ENCODE measurements around the gene RRAD.
"Not testable (repeated sequence)": the region's sequence is repeated elsewhere in the genome, so short reads cannot be mapped to it uniquely, and the experiment has no call there.

The RRAD gene, protein sequence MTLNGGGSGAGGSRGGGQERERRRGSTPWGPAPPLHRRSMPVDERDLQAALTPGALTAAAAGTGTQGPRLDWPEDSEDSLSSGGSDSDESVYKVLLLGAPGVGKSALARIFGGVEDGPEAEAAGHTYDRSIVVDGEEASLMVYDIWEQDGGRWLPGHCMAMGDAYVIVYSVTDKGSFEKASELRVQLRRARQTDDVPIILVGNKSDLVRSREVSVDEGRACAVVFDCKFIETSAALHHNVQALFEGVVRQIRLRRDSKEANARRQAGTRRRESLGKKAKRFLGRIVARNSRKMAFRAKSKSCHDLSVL
- 0.37 to 1.9 (median 0.85) reads per million in 4 experiments for total RNA-seq

DNA sequence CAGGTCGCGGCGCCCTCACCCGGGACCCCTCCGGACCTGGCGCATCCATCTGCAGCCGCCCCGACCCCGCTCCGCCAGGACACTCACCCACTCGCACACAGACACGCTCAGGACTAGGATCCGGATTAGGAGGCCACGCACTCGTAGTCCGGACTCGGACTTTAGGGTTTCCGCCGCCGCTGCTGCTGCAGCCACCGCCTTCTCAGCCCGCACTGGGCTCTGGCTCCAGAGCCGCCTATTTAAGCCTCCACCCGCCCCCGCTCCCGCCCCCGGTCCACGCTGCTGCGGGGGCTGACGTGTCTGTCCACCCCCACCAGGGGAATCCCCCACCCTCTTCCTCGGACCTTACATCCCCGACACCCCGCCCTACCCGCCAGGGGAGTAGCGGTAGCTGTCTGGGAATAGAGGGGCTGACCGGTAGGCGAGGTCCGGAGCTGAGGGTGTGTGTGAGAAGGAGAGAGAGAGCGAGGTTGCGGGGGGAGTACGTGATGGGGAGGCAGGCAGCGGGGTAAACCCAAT, at the start of gene RRAD:
Gene RRAD, minus strand, starts transcription at position 214 of the 519 bp plus-strand sequence. CDS start 356 bp downstream, outside the sequence.
- DNase-seq, result no peak

DNA sequence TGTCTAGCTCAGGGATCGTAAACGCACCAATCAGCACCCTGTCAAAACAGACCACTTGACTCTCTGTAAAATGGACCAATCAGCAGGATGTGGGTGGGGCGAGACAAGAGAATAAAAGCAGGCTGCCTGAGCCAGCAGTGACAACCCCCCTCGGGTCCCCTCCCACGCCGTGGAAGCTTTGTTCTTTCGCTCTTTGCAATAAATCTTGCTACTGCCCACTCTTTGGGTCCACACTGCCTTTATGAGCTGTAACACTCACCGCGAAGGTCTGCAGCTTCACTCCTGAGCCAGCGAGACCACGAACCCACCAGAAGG, 49.6 kb upstream of the RRAD start:
- DNase-seq, result peak; percentile 9

DNA sequence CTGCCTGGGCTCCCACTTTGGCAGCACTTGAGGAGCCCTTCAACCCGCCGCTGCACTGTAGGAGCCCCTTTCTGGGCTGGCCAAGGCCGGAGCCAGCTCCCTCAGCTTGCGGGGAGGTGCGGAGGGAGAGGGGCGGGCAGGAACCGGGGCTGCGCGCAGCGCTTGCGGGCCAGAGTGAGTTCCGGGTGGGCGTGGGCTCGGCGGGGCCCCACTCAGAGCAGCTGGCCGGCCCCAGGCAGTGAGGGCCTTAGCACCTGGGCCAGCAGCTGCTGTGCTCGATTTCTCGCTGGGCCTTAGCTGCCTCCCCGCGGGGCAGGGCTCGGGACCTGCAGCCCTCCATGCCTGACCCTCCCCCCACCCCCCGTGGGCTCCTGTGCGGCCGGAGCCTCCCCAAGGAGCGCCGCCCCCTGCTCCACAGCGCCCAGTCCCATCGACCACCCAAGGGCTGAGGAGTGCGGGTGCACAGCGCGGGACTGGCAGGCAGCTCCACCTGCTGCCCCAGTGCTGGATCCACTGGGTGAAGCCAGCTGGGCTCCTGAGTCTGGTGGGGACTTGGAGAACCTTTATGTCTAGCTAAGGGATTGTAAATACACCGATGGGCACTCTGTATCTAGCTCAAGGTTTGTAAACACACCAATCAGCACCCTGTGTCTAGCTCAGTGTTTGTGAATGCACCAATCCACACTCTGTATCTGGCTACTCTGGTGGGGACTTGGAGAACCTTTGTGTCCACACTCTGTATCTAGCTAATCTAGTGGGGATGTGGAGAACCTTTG, 49.0 kb upstream of the RRAD start:
- DNase-seq, result not testable (repeated sequence)

DNA sequence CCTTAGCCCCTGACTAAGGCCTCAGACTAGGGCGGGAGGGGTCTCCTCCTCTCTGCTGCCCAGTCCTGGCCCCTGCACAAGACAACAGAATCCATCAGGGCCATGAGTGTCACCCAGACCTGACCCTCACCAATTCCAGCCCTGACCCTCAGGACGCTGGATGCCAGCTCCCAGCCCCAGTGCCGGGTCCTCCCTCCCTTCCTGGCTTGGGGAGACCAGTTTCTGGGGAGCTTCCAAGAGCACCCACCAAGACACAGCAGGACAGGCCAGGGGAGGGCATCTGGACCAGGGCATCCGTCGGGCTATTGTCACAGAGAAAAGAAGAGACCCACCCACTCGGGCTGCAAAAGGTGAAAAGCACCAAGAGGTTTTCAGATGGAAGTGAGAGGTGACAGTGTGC, 48.4 kb upstream of the RRAD start:
- DNase-seq, result no peak

DNA sequence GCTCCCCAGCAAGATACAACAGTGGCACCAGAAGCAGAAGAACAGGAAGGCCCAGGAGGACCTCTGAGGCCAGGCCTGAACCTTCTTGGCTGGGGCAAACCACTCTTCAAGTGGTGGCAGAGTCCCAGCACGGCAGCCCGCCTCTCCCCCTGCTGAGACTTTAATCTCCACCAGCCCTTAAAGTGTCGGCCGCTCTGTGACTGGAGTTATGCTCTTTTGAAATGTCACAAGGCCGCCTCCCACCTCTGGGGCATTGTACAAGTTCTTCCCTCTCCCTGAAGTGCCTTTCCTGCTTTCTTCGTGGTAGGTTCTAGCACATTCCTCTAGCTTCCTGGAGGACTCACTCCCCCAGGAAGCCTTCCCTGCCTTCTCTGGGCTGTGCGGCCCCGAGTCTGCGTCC, 47.6 kb upstream of the RRAD start:
- no peak for DNase-seq

DNA sequence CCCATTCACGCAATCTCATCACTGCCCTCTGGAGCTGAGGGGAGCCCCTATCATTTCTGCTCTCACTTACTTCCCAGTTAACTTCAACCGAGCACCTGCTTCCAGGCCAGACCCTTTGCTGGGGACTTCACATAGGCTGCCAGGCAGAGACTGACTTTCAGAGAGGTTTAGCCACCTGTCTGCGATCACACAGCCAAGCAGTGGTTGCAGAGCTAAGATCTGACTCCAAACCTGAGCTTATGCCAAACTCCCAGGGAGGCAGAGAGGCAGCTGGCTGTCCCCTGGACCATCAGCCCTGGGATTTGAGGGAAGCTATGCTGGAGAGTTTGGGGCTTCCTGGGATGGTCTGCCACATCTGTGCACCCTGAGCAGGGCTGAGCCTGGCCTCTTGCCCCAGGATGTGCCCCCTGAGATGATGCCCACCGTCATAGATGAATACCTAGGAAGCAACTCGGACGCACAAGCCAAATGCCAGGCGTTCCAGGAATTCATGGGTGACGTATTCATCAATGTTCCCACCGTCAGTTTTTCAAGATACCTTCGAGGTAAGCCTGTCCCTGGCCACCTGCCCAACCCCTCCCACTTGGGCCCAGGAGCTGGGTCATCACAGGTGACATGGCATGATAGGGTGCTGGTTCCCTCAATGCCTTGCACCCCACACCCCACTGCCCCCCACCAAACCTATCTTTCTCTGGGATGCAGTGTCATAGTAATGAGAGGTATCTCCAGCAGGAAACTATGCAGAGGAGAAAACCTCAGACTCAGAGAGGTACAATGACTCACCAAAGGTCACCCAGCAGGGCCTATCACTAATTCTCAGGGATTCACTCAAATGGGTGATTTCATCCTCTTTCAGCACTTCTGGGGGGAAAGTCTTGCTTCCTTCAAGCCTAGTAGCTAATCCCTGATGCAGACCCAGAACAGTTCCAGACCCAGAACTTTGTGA, 45.7 kb upstream of the RRAD start:
- DNase-seq, result no peak

DNA sequence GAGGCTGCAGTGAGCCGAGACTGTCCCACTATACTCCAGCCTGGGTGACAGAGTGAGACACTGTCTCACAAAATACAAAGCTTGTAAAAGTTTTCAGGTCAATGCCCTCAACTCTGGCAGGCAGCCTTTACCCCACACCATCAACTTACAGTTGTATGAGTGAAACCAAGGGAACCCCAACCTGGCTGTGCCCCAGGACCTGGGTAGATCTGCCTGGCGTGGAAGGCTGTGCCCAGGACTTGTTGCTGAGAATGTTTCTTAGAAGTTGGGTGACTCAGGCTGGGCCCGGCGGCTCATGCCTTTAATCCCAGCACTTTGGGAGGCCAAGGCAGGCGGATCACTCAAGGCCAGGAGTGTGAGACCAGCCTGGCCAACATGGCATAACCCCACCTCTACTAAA, 43.5 kb upstream of the RRAD start:
- no peak for DNase-seq

DNA sequence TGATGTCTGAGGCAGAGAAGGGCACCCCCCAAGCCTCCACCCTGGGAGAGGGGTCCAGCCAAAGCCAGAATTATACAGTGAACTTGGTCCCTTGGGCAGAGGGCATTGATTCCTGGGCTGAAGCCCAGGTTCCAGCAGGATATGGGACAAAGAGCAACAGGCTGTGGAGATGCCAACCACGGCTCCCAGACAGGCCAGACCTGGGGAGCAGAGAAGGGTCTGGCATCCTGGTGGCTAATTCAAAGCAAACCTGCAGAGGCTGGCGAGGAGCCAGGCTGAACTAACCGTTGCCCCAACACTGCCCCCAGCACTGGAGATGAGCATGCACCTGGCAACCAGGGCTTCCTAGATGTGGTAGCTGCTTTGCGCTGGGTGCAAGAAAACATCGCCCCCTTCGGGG, 38.7 kb upstream of the RRAD start:
- DNase-seq, result no peak

DNA sequence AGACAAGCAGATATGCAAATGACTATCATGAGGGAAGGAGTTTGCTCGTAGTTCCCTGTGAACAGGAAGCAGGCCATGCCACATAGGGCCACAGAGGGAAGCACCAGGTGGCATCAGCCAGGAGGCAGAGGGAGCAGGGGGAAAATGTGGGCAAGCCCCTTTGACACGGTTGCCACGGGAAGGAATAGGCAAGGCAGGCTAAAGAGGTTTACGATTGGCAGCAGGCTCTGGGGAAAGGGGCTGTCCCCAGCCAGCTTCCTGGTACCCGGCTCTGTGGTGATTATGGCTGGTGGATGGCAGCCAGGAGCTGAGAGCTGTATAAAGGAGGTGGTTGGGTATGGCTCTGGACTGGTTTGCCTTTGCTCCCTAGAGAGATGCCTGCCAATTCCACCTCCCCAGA, 36.6 kb upstream of the RRAD start:
- no peak for DNase-seq

DNA sequence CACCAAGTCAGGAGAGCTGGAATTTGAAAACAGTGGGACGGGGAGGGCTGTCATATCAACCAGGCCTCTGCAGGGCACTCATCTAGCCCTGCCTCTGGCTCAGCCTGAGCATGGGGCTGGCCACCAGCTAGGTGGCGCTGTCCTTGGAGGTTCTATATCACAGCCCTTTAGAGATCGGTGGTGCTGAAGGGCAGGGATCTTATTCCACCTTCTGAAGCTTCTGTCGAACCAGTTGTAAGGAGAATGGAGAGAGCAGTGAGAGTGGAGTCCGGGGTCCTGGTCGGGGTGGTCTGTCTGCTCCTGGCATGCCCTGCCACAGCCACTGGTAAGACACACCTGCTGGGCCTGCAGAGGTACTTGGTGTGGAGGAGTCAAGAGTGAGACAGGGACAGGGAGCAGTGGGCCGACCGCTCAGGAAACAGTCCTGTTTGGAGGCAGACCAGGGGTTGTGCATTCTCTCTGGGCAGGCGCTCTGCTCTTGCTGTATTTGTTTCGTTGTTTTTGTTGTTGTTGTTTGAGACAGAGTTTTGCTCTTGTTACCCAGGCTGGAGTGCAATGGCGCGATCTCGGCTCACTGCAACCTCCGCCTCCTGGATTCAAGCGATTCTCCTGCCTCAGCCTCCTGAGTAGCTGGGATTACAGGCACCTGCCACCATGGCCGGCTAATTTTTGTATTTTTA, 35.9 kb upstream of the RRAD start, which contains the start of gene CES3:
Gene CES3, plus strand, starts transcription at position 202 of the 680 bp plus-strand sequence. Its CDS starts 42 bp downstream, at position 244.
- DNase-seq, result peak; percentile 2

DNA sequence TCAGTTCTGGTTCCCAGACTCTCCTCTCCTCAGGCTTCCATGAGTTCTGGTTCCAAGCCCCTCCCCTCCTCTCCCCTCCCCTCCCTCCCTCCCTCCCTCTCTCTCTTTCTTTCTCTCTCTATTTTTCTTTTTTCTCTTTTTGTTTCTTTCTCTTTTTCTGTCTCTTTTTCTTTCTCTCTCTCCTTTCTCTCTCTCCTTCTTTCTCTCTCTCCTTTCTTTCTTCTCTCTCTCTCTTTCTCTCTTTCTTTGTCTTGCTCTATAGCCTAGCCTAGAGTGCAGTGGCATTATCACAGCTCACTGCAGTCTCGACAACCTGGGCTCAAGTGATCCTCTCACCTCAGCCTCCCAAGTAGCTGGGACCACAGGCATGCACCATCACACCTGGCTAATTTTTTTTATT, 34.9 kb upstream of the RRAD start:
- DNase-seq, result no peak

DNA sequence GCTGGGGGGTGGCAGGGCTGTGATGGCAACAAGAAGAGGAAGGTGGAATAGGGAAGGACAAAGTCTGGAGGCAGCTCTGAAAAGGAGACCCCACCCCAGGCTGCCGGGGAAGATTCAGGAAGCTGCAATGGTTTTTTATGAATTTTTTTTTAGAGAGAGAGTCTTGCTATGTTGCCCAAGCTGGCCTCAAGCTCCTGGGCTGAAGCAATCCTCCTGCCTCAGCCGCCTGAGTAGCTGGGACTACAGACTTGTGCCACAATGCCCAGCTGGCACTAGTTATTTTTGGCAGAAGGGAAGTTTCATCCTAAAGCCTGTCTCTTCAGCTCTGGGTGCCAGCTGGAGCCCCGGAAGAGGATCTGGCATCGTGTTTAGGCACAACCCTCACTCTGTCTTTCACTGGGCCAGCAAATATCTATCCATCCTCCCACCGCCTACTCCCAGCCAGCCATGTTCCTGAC, 34.4 kb upstream of the RRAD start:
- DNase-seq, result no peak

DNA sequence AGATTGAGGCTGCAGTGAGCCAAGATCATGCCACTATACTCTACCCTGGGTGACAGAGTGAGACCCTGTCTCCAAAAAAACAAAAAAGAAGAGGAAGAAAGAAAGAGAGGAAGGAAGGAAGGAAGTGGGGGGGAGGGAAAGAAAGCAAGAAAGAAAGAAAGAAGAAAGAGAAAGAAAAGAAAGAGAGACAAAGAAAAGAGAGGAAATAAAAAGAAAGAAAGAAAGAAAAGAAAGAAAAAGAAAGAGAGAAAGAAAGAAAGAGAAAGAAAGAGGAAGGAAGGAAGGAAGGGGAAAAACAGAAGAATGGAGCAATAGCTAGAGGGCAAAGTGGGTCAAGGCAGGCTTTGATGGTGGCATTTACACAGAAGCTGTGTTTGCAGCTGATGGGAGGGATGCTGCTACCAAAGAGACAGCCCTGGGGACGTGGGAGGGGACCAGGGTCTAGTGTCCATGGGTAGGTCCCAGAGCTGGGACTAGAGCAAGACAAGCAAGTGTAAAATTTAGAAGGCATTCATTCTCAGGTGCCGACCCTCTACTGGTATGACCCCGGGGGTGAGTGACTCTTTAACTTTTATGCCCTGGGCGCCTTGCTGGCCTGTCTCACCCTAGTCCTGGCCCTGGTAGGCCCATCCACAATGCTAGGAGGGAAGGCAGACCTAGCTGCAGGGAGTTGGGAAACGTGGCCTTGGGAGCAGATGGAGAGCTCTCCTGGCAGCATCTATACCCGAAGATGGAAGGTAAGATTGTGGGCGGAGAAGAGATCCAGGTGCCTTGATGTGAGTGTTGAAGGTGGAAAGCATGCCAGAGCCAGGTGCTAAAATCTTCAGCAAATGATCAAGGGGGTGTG, 33.7 kb upstream of the RRAD start:
- DNase-seq, result no peak

DNA sequence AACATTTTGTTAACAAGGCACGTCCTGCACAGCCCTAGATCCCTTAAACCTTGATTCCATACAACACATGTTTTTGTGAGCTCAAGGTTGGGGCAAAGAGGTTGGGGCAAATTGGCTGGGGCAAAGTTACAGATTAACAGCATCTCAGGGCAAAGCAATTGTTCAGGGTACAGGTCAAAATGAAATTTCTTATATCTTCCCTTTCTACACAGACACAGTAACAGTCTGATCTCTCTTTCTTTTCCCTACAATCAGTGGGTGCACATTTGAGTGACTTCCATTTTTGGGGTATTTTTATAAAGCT, 30.8 kb upstream of the RRAD start:
- DNase-seq, result not testable (repeated sequence)

DNA sequence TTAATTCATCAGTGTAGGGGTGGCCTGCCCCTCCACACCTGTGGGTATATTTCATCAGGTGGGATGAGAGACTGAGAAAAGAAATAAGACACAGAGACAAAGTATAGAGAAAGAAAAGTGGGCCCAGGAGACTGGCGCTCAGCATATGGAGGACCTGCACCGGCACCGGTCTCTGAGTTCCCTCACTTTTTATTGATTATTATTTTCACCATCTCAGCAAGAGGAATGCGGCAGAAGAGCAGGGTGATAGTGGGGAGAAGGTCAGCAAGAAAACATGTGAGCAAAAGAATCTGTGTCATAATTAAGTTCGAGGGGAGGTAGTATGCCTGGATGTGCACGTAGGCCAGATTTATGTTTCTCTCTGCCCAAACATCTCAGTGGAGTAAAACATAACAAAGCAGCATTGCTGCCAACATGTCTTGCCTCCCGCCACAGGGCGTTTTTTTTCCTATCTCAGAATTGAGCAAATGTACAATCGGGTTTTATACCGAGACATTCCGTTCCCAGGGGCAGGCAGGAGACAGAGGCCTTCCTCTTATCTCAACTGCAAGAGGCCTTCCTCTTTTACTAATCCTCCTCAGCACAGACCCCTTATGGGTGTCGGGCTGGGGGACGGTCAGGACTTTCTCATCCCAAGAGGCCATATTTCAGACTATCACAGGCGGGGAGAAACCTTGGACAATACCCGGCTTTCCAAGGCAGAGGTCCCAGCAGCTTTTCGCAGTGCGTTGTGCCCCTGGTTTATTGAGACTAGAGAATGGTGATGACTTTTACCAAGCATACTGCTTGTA, 30.2 kb upstream of the RRAD start:
- not testable (repeated sequence) for DNase-seq

DNA sequence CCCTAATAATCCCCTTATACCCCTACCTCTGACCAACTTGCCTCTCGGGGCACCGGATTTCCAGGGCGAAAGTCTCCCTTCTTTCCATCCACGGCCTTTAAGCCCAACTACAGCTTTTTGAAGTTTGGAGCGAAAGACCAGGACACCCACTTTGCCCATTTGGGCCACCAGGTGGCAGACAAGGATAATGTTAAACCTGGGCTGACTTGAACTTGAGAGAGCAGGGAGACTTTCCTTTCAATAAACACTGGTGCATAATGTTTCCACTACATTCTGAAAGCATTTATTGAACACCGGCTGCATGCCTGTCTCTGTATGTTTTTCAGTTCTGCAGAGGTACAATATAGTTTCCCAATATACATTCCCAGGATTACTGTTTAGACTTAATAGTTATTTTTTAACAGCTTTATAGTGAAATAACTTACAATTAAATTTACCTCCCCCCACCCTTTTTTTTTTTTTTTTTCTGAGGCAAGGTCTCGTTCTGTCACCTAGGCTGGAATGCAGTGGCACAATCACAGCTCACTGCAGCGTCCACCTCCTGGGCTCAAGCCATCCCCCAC, 28.8 kb upstream of the RRAD start:
- peak; percentile 57 for DNase-seq

DNA sequence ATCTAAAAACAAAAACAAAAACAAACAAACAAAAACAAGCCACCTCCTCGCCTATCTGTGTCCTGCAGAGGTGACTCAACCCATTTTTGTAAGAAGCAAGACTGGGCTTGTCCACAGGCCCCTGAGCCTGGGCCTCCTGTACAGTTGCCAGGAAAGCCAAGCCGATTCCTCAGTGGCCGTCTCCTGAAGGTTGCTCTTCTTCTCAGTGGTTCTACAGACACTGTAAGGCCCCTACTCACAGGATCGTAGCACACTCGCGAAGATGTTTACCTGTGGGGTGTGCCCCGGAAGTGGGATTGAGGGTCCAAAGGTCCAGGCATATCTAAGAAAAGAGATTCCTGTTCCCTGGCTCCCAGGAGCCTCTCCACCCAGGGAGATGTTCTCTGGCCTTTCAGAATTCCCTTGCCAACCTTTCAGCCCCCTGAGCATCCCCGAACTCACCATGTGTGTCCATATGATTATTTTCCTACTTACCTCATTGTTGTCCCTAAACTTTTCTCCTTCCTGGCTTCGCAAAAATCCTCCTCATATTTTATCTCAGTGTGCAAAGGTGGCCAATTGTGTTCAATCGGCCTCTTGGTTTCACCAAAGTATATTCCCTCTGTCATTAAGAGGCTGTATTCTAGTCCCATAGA, 28.2 kb upstream of the RRAD start:
- DNase-seq, result no peak

DNA sequence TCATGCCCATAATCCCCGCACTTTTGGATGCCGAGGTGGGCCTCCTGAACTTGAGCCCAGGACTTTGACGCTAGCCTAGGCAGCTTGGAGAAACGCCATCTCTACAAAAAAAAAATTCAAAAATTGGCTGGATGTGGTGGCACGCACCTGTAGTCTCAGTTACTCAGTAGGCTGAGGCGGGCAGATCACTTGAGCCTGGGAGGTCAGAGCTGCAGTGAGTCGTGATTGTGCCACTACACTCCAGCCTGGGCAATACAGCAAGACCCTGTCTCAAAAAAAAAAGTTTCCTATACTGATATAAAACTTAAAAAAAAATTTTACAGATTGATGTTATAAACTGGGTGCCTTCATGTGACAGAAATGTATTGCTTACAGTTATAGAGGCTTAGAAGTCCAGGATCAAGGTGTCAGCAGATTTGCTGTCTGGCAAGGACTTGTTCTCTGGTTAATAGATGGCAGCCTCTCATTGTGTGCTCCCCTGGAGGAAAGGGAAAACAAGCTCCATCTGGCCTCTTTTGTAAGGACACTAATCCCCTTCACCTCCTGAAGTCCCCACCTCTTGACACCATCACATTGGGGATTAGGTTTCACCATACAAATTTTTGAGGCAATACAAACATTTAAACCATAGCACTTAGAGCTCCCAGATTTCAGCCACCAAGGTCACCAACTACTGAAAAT, 27.2 kb upstream of the RRAD start:
- no peak for DNase-seq

All from effector CD8-positive, alpha-beta T cell (primary cell).